ENCODE data around the gene CNGB1.

Gene CNGB1

GRCh38 chr16:57893559-57894389 lies 77.2 kb downstream of the CNGB1 start:
- in situ Hi-C loops (cut with HindIII; ENCODE audit: low sequenced_read_pairs), result no loop called here

DNA sequence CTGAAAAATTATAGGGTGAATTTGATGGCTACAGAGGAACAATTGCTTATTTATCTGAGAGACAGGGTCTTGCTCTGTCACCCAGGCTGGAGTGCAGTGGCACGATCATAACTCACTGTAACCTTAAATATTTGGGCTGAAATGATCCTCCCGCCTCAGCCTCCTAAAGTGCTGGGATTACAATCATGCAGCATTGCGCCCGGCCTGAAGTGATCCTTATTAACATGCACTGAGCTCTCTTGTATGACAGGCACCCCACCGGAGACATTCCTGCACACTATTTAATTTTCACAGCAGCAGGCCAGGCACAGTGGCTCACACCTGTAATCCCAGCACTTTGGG lies 77.7 kb downstream of the CNGB1 start:
- in situ Hi-C loops (cut with HindIII; ENCODE audit: low sequenced_read_pairs), result no loop called here

GRCh38 chr16:57892447-57893096 lies 78.4 kb downstream of the CNGB1 start:
- in situ Hi-C loops (cut with HindIII; ENCODE audit: low sequenced_read_pairs), result no loop called here

DNA sequence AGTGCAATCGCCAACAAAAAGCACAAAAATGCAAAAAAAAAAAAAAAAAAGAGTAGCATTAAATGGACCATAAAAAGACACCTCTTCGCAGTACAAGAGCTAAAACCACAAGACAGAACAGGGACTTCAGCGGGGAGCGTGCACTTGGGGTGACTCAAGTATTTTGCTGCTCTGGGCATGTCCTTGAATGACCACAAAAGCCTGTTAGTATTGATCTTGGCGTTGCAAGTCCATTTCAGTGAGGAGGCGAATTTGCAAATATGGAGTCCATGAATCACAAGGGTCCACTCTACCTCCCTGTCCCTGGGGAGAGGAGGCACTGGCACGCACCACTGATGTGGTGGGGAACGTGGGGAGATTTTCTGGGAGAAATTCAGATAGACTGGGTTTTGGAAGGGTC lies 78.9 kb downstream of the CNGB1 start:
- in situ Hi-C loops (cut with HindIII; ENCODE audit: low sequenced_read_pairs), result no loop called here

DNA sequence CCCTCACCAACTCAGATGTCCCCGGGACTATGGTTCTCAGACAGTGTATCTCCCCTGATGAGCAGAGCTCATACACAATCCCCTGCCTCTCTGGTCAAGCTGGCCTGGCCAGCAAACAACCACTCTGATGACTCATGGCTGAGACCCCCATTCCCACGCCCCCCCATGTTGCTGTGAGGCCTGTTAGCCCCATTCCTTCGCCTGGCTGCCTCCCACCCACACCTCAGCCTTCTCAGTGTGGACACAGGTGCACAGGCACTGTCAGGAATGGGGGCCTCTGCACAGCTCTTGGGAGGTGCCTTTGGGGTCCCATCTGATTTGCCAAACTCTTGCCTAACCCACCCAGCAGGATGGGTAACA lies 80.2 kb downstream of the CNGB1 start:
- in situ Hi-C loops (cut with HindIII; ENCODE audit: low sequenced_read_pairs), result no loop called here

GRCh38 chr16:57889960-57890751 lies 80.8 kb downstream of the CNGB1 start:
- in situ Hi-C loops (cut with HindIII; ENCODE audit: low sequenced_read_pairs), result loop anchor here (10.0 kb wide), 1 partner anchor 95 kb away; no protein-coding TSS in a partner anchor

DNA sequence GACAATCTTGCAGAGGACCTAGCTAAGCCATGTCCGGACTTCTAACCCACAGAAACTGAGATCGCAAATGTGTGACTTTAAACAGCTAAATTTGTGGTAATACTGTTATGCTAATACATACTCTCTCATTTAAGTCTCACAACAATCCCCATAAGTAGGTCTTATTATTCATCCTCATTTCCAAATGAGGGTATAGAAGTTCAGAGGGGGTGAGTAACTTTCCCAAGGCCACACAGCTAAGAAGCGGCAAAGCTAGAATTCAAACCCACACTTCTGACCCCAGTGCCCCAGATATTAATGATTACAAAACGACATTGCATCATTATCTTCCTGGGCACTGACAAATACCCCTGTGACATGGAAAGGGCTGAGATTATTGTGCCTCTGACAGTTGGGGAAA lies 81.4 kb downstream of the CNGB1 start:
- in situ Hi-C loops (cut with HindIII; ENCODE audit: low sequenced_read_pairs), result loop anchor here (10.0 kb wide), 1 partner anchor 95 kb away; no protein-coding TSS in a partner anchor

DNA sequence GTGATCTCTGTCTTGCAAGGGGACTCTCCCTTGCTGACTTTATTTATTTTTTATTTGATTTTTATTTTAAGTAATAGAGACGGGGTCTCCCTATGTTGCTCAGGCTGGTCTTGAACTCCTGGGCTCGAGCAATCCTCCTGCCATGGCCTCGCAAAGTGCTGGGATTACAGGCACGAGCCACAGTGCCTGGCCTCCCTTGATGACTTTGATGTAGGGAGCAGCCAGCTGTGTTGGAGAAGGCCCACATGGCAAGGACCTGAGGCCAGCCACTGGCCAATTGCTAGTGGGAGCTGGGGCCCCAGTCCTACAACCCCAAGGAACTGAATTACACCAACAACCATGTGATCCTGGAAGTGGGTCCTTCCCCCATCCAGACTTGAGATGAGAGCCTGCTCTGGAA lies 81.8 kb downstream of the CNGB1 start:
- in situ Hi-C loops (cut with HindIII; ENCODE audit: low sequenced_read_pairs), result loop anchor here (10.0 kb wide), 1 partner anchor 96 kb away; no protein-coding TSS in a partner anchor

DNA sequence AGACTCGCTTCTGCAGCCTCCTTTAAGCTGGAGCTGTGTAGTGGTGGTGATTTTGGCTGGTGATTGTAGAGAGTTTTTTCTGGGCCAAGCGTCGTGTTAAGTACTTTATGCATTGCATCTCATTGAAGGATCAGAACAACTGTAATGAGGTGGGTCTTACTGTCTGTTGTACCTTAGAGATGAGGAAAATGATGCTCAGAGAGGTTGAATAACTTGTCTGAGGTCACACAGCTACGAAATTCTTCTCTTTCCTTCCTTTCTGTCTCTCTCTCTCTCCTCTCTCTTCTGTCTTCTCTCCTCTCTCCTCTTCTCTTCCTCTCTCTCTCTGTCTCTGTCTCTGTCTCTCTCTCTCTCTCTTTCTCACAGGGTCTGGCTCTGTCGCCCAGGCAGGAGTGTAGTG lies 82.8 kb downstream of the CNGB1 start:
- in situ Hi-C loops (cut with HindIII; ENCODE audit: low sequenced_read_pairs), result loop anchor here (10.0 kb wide), 1 partner anchor 97 kb away; no protein-coding TSS in a partner anchor

DNA sequence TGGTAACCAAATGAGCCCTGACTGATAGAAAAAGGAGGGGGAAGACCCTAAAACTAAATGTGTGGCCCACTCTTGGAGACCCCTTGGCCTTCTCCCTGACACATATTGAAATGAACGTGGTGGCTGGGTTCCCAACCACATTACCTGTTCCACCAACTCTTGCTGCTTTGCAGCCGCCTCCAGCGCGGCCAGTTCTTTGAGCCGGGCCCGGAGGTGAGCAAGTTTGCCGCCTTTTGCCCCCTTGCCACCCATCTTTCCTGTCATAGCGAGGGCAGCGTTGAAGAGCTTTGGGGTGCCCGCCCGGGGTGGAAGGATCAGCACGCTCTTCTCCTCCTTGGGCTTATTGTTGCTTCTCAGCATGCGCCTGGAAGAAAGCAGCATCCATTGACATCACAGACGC lies 83.2 kb downstream of the CNGB1 start:
- in situ Hi-C loops (cut with HindIII; ENCODE audit: low sequenced_read_pairs), result loop anchor here (10.0 kb wide), 1 partner anchor 97 kb away; no protein-coding TSS in a partner anchor

GRCh38 chr16:57886427-57886826 lies 84.5 kb downstream of the CNGB1 start:
- in situ Hi-C loops (cut with HindIII; ENCODE audit: low sequenced_read_pairs), result loop anchor here (10.0 kb wide), 1 partner anchor 98 kb away; no protein-coding TSS in a partner anchor

DNA sequence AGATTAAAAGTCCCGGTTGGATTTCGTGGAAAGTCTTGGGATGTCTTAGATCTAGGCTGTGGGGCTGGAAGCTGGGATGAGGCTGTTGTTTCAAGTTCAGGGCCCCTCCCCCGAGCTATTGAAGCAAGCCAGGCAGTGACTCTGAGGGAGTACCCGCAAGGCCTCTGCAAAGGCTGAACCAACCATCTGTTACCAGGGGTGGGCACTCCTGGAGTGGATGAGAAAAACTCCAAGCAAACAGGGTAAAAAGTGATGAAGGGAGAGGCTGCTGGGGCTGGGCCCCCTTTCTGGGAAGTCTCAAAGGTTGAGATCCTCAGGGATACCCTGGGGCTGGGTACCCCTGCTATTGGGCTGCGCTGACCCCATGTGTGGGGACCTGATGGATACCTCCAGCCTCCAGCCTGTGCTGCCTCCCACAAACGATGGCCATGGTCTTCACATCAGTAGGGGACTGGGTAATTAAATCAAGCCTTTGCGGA lies 86.2 kb downstream of the CNGB1 start:
- in situ Hi-C loops (cut with HindIII; ENCODE audit: low sequenced_read_pairs), result loop anchor here (5.0 to 10.0 kb wide), 2 partner anchors 87 to 100 kb away; no protein-coding TSS in a partner anchor

GRCh38 chr16:57883953-57884654 lies 86.8 kb downstream of the CNGB1 start:
- in situ Hi-C loops (cut with HindIII; ENCODE audit: low sequenced_read_pairs), result loop anchor here (5.0 to 10.0 kb wide), 2 partner anchors 87 to 101 kb away; no protein-coding TSS in a partner anchor

- in situ Hi-C loops (cut with HindIII; ENCODE audit: low sequenced_read_pairs), result loop anchor here (5.0 to 10.0 kb wide), 2 partner anchors 86 to 101 kb away; no protein-coding TSS in a partner anchor
These were observed 87.4 kb downstream of the CNGB1 start for GRCh38 chr16:57883480-57883879.

DNA sequence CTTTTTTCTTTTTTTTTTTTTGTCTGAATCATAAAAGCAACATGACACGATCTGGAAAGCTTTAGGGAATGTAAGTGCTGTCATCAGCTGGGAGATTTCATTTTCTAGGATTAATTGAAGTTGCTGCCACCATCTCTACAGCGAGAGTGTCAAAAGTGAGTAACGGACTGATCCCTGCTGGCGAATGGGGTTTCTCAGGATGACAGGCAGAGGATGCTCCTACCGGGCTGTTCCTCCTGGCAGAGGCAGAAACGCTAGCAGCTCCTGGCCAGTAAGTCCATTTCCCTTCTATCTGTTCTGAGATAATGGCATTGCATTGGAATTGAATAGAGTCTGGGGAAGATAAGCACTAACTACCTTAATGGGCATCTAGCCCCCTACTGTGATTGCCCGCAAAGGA lies 88.1 kb downstream of the CNGB1 start:
- in situ Hi-C loops (cut with HindIII; ENCODE audit: low sequenced_read_pairs), result loop anchor here (5.0 to 10.0 kb wide), 2 partner anchors 85 to 102 kb away; no protein-coding TSS in a partner anchor

DNA sequence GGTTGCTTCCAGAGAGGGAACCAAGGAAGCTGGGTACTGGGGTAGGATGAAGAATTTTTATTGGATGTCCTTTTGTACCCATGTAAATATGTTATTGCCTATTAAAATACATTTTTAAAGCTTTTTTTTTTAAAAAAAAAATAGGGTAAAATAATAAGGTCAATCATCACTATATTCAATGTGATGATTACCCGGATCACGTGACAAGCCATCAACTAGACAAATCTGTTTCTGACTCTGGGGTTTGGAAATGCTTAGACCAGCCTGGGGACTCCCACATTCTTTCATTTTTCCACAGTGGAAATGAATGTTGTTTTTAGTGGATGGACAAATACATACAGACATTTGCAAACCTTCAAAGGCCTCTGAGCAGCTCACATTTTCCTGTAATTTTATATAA lies 88.7 kb downstream of the CNGB1 start:
- in situ Hi-C loops (cut with HindIII; ENCODE audit: low sequenced_read_pairs), result loop anchor here (5.0 to 10.0 kb wide), 2 partner anchors 85 to 103 kb away; no protein-coding TSS in a partner anchor

DNA sequence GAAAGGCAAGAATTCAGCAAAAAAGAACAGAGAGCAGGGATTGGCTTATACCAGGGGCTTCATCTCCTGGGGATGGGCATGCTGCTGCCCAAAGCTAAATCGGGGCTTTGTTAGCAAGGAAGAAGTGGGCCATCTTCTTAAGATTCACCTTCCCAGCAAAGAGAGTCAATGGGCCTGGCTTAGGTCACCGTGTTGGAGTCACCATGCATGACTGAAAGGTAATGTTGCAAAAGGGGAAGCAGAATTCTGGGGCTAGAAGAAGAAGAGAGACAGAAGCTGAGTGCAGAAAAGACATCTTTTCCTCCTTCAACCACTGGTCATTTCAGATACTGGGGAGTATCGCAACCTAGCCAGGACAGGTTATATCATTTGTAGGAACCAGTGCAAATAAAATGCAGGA lies 92.3 kb downstream of the CNGB1 start:
- in situ Hi-C loops (cut with HindIII; ENCODE audit: low sequenced_read_pairs), result no loop called here

- in situ Hi-C loops (cut with HindIII; ENCODE audit: low sequenced_read_pairs), result no loop called here
These were observed 94.7 kb downstream of the CNGB1 start for GRCh38 chr16:57876210-57876609.

- in situ Hi-C loops (cut with HindIII; ENCODE audit: low sequenced_read_pairs), result no loop called here
These were observed 95.6 kb downstream of the CNGB1 start for GRCh38 chr16:57875347-57875746.

GRCh38 chr16:57873218-57873617 lies 97.7 kb downstream of the CNGB1 start:
- in situ Hi-C loops (cut with HindIII; ENCODE audit: low sequenced_read_pairs), result no loop called here

All from DLD1 (cell line).